Measurements from ENCODE around the gene SEMA3A.
A peak's percentile ranks its signal among the peaks of the same experiment; 100 is the strongest.

Gene SEMA3A

DNA sequence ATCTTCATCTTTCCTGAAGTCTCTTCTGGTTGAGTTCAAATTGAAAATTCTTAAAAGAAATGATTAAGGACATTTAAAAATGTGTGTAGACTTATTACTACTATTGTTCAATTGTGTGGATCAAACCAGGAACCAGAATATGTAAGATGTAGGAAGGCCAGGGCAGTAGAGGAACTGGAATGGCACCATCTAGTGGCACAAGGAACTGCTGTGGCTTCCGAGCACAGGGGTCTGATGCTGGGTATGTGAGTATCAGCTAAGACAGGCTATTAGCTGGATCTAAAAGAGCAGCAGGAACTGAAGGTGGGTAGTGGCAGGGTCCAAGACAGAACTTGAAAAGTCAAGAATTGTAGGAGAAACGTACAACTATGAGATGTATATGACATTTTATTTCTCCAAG is 247.3 kb downstream of the SEMA3A start:
- no peak for DNase-seq (ENCODE audit: extremely low read depth, low read depth)
- TF ChIP-seq, protein P1, sequence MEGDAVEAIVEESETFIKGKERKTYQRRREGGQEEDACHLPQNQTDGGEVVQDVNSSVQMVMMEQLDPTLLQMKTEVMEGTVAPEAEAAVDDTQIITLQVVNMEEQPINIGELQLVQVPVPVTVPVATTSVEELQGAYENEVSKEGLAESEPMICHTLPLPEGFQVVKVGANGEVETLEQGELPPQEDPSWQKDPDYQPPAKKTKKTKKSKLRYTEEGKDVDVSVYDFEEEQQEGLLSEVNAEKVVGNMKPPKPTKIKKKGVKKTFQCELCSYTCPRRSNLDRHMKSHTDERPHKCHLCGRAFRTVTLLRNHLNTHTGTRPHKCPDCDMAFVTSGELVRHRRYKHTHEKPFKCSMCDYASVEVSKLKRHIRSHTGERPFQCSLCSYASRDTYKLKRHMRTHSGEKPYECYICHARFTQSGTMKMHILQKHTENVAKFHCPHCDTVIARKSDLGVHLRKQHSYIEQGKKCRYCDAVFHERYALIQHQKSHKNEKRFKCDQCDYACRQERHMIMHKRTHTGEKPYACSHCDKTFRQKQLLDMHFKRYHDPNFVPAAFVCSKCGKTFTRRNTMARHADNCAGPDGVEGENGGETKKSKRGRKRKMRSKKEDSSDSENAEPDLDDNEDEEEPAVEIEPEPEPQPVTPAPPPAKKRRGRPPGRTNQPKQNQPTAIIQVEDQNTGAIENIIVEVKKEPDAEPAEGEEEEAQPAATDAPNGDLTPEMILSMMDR (IDR thresholded peaks at IDR 0.05; ENCODE audit: low read depth, low read length, missing control alignments), result peak; percentile 68
- H3K4me3 ChIP-seq (replicated peaks; ENCODE audit: low read depth, low read length), result no peak overlapping the region

DNA sequence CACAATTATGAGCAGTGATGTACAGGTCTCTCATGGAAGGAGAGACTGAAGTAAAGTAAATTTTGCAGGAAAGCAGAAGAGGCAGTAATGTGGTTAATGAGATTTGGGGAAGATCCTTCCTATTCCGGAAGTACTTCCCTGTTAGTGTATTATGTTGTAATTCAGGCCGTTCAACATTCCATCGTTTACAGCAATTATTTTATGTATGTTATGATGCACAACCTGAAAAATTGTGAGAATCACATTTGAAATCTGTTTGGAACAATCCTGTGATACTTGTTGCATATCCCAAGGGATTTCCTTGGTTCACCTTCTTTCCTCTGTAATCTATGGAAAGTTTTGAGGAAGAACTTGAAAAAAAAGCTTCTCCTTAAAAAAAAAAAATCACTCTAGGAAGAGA is 247.8 kb downstream of the SEMA3A start:
- no peak overlapping the region for H3K4me3 ChIP-seq (replicated peaks; ENCODE audit: low read depth, low read length)
- TF ChIP-seq, protein P1 (IDR thresholded peaks at IDR 0.05; ENCODE audit: low read depth, low read length, missing control alignments), result no peak
- no peak for DNase-seq (ENCODE audit: extremely low read depth, low read depth)

DNA sequence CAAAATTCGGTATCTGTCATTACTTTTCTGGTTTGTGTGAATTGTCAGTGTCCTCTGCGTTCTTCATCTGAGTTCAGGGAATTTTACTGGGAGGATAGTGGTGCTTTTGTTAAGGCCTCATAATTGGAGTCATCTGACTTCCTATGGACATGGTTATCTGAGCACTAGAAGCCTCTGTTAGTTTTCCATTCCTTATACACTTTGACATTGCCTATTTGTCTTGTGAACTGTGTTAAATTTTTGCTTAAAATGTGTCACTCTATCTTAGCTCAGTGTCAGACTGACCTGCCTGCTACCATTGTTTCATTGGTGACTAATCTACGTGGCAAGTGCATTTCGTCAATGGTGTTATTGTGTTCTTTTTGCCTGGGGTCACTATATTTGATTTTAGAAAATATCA is 253.3 kb downstream of the SEMA3A start:
- no peak for DNase-seq (ENCODE audit: extremely low read depth, low read depth)
- TF ChIP-seq, protein P1 (IDR thresholded peaks at IDR 0.05; ENCODE audit: low read depth, low read length, missing control alignments), result no peak
- no peak overlapping the region for H3K4me3 ChIP-seq (replicated peaks; ENCODE audit: low read depth, low read length)

DNA sequence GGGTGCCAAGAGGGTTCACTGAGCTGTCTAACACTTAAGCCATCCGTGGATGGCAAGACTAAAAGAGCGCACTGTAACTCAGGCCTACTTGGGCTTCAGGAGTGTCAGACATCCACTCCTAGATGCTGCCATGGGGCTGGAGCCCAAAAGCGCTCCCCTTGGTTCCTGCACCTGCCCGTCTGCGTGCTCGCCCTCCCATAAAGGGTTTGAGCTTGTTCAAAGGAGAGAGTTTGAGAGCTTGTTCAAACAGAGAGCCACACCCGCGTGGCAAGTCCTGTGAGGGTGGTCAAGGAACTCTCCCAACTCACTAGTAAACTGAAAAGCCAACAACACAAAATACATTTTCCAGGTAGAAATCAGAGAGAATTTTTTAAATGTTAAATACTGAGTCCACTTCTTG is 256.7 kb downstream of the SEMA3A start:
- TF ChIP-seq, protein P1 (IDR thresholded peaks at IDR 0.05; ENCODE audit: low read depth, low read length, missing control alignments), result no peak

DNA sequence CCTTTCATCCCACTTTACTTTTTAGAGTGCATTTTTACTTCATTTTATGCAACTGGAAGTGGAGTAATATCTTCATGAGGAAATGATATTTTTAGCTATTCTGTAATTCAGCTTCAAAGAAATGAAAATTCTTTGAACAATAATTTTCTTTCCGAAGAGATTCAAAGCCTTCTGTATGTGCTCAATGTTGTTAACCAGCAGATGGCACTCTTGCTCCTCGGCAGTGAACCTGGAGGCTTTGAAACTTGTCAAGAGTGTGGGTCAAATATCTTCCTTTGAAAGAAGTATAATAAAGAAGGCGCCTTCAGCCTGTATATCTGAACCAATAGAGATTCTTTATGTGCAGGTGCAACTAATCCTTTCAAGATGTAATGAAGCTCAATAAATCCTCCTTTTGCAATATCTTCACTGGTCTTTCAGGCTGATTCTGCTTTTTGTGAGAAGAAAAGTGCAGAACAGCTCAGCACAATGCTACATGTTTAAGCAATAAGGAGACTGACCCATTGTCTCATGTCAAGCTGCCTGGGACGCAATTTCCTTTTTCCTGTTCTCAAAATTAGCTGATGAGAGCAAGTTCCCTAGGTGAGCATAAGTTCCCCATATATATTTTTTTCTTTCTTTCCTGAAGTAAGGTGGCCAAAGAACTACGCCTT is 258.4 kb downstream of the SEMA3A start:
- peak; percentile 69 for DNase-seq (ENCODE audit: extremely low read depth, low read depth)
- H3K4me3 ChIP-seq (replicated peaks; ENCODE audit: low read depth, low read length), result no peak overlapping the region
- TF ChIP-seq, protein P1 (IDR thresholded peaks at IDR 0.05; ENCODE audit: low read depth, low read length, missing control alignments), result peak; percentile 86

More for the DNA sequence above, 256.7 kb downstream of the SEMA3A start:
- H3K4me3 ChIP-seq (replicated peaks; ENCODE audit: low read depth, low read length), result no peak overlapping the region
- DNase-seq (ENCODE audit: extremely low read depth, low read depth), result no peak

DNA sequence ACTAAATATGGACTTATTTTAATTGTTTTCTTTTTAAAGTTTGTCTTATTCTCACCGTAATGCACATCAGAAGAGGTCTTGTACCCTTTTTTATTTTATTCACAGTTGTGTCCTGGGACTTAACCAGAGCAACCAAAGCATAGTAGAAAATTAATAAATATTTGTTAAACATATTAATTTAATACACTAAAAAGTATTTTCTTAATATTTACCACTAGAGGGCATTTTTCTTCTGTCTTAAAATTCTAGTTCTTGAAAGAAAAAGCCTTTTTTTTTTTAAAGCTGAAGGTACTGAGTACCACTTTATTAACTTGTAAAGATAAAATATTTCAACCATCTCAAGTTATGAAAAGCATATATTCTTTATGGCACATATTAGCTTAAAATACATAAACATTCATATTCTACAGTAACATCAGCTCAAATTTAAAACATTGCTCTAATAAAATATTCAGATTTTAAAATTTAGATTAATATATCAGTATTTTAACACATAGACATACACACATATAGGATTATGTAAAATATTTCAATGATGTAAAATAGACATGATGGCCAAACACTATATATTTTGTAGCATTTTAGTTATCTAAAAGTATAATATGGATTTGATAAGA is 260.4 kb downstream of the SEMA3A start:
- DNase-seq (ENCODE audit: extremely low read depth, low read depth), result no peak
- TF ChIP-seq, protein P1 (IDR thresholded peaks at IDR 0.05; ENCODE audit: low read depth, low read length, missing control alignments), result no peak
- H3K4me3 ChIP-seq (replicated peaks; ENCODE audit: low read depth, low read length), result no peak overlapping the region
